Fibroblast of pulmonary artery (primary cell): ENCODE results near the gene PLGRKT.
A peak's percentile ranks its signal among the peaks of the same experiment; 100 is the strongest.

Source experiments
- DNase-seq: peaks from one replicate; pipeline ENCODE4 v3.0.0-alpha.2; 2010; ENCODE audit warnings: low read depth
- H3K4me3 ChIP-seq: replicated peaks from 2 replicates; pipeline ENCODE4 v1.5.1; 2011; ENCODE audit warnings: low read depth, mild to moderate bottlenecking, control low read depth, low read length, moderate library complexity
- TF ChIP-seq, protein P1 (sequence below): IDR thresholded peaks from 2 replicates; pipeline ENCODE4 v1.5.1; 2011; ENCODE audit warnings: mild to moderate bottlenecking, control low read depth, low read length, inconsistent platforms; ENCODE audit errors: missing control alignments

The PLGRKT gene

GRCh38 chr9:5393497-5393896, 44.2 kb downstream of the PLGRKT start:
- no peak overlapping the region for H3K4me3 ChIP-seq
- no peak for DNase-seq
- TF ChIP-seq, protein P1, sequence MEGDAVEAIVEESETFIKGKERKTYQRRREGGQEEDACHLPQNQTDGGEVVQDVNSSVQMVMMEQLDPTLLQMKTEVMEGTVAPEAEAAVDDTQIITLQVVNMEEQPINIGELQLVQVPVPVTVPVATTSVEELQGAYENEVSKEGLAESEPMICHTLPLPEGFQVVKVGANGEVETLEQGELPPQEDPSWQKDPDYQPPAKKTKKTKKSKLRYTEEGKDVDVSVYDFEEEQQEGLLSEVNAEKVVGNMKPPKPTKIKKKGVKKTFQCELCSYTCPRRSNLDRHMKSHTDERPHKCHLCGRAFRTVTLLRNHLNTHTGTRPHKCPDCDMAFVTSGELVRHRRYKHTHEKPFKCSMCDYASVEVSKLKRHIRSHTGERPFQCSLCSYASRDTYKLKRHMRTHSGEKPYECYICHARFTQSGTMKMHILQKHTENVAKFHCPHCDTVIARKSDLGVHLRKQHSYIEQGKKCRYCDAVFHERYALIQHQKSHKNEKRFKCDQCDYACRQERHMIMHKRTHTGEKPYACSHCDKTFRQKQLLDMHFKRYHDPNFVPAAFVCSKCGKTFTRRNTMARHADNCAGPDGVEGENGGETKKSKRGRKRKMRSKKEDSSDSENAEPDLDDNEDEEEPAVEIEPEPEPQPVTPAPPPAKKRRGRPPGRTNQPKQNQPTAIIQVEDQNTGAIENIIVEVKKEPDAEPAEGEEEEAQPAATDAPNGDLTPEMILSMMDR = no peak

DNA sequence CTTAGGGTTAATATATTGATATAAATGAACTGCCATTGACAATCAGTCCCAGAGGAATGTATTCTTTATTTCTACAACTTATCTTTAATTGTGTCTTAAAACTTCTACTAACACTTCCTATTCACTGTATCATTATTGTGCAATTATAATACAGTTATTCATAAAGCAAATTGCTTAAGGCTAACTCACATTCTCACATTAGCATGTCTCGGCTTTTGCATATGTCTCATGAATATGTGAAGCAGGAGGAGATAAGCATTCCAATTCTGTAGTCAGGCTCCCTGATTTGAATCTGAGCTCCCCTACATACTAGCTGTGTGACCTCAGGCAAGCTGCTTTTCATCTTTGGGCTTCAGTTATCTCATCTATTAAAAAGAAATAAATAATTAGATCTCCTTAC, 45.4 kb downstream of the PLGRKT start:
- TF ChIP-seq, protein P1 = no peak
- no peak for DNase-seq
- no peak overlapping the region for H3K4me3 ChIP-seq

DNA sequence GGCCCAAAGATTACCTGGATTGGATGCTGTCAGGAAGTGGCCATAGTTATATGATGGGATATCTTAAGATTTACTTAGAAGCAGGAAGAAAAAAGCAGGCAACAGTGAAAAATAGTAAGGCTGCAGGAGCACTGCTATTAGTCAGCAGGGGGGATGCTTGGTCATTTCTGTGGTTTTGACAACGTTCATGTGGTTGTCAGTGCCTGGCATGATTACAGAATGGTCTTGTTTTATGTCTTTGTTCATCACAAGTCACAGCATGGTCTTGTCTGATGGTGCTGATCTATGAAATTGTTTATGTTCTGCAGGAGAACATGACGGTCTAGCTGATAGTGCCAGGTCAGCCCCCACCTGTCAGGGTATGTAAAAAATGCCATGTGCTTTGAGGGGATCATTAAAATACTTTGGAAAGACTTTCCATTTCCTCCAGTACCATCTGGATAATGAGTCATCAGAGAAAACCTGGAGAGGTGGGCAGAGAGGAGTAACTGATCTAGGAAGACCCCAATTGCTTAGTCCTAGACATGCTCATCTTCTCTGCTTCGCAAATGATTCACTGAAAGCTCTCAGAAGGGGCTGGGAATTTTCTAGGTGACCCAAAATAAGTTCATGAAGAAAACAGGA, 48.5 kb downstream of the PLGRKT start:
- H3K4me3 ChIP-seq = no peak overlapping the region
- TF ChIP-seq, protein P1 = no peak
- DNase-seq = peak; percentile 81

DNA sequence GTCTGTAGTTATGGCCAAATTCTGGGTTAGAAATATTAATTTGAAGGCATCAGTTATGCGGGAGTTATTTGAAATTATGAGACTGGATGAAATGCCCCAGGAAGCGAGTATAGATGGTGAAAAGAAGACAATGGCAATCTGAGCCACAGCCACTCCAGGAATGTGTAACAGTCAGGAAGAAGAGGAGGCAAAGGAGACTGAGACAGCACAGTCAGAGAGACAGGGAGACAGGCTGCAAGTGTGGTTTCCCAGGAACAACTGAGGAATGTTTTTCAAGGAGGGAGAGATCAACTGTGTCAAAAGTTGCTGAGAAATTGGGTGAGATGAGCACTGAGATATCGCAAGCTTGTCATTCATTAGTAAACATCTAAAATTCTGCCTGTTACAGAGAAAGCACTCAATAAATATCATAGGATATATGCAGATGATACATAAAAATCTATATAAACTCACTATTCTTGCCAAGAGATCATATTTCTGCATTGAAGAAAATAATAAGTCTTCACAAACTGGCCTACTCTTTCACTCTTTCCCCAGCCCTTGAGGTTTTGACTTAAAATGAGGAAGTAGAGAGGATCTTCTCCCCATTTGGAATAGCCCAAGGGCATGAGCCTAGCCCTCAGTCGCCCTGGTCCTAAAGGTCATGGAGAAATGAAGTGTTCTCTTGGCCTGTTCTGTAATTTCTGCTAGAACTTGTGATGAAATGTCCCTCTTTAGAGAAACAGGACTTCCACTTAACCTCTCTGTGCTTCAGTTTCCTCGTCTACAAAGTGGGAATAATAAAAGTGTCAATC, 49.5 kb downstream of the PLGRKT start:
- TF ChIP-seq, protein P1 = no peak
- peak; percentile 26 for DNase-seq
- H3K4me3 ChIP-seq = no peak overlapping the region

DNA sequence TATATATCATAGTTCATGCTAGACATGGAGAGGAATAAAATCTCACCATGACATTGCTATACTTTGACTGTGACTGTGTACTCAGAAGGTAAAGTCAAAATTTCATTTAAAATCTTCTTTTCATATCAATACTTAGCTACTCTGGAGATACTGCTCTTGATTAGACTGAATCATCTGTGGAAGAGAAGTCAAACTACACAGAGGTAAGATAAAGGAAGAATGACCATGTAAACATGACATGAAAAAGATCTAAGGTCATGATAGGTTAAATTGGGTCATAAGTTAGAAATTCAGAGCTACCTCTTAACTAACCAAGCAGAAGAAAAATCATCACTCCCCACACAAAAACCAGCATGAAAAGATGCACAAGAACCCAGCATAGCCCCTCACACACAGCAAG, 53.3 kb downstream of the PLGRKT start:
- DNase-seq = no peak
- H3K4me3 ChIP-seq = no peak overlapping the region
- TF ChIP-seq, protein P1 = no peak

DNA sequence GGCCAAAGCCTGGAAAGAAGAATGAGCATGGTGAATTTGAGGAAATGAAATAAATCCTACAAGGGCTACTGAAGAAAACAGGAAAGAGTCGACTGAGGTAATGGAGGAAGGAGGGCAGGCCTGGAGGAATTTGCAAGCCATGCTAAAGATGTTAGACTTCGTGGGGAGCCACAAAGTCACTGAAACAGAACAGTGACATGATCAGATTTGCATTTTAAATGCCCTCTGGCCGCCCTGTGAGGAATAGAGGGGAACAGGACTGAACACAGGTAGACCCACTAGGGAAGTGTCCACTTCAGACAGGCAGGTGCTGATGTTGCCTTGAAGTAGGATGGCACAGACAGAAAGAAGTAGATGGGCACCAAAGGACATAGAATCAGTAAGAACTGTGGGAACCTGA, 55.2 kb downstream of the PLGRKT start:
- H3K4me3 ChIP-seq = no peak overlapping the region
- TF ChIP-seq, protein P1 = no peak
- DNase-seq = no peak
